H1 (cell line): ENCODE results near the gene MYO5B. TPM values are rescaled to one million over a fixed set of nuclear protein-coding genes. Genes with fewer than 3 reads are reported as not detected.

Experiments used
- CTCF ChIA-PET: fragments of 300-600 bp; sonication (Branson Sonifier 250); formaldehyde crosslinking; loops from one replicate; lab custom pipeline; 2021; ENCODE audit not compliant: partially characterized antibody; lab: Charles Lee
- POLR2A ChIA-PET: fragments of 300-600 bp; sonication (Branson Sonifier 250); formaldehyde crosslinking; loops from one replicate; lab custom pipeline; 2021; ENCODE audit warnings: inconsistent platforms; ENCODE audit not compliant: partially characterized antibody; lab: Charles Lee
- DNase-seq, 2 experiments: peaks; one replicate each; pipeline versions ENCODE4 v3.0.0 to v3.0.0-alpha.2; 2010 to 2022; ENCODE audit warnings: low spot score in 2 of 2, low read depth in 1 of 2, mixed read lengths in 1 of 2
- FAIRE-seq: peaks from 2 replicates; lab custom pipeline; 2011; peaks lifted over from hg19 to GRCh38; lab: Jason Lieb, UNC
- H2AFZ ChIP-seq: 2 replicates; pipeline ENCODE4 v1.8.1; 2012; ENCODE audit warnings: low read length, inconsistent platforms
- H2AK5ac ChIP-seq: 2 replicates; pipeline ENCODE4 v1.6.1; 2013; ENCODE audit warnings: low read depth, low read length
- H2BK120ac ChIP-seq: replicated peaks from 2 replicates; pipeline ENCODE3; 2013; ENCODE audit warnings: low read depth, low read length, inconsistent platforms
- H2BK12ac ChIP-seq: 2 replicates; pipeline ENCODE4 v1.6.1; 2013; ENCODE audit warnings: low read depth, low read length
- H2BK15ac ChIP-seq: 2 replicates; pipeline ENCODE4 v1.6.1; 2013; ENCODE audit warnings: low read length
- H2BK20ac ChIP-seq: 2 replicates; pipeline ENCODE4 v1.6.1; 2013; ENCODE audit warnings: low read length
- H2BK5ac ChIP-seq: 2 replicates; pipeline ENCODE4 v1.6.1; 2013; ENCODE audit warnings: low read depth, low read length
- H3K14ac ChIP-seq: 2 replicates; pipeline ENCODE4 v1.6.1; 2013; ENCODE audit warnings: inconsistent platforms; ENCODE audit not compliant: insufficient read length
- H3K18ac ChIP-seq: 2 replicates; pipeline ENCODE4 v1.6.1; 2013; ENCODE audit warnings: low read length; ENCODE audit errors: extremely low read depth
- H3K23ac ChIP-seq: 2 replicates; pipeline ENCODE4 v1.6.1; 2013; ENCODE audit warnings: inconsistent platforms; ENCODE audit not compliant: insufficient read length
- H3K23me2 ChIP-seq: 2 replicates; pipeline ENCODE4 v1.6.1; 2013; ENCODE audit warnings: low read depth, low read length
- H3K27ac ChIP-seq: 2 replicates; pipeline ENCODE4 v1.6.1; 2011; ENCODE audit warnings: low read depth, low read length, inconsistent platforms
- H3K27me3 ChIP-seq, 4 experiments: replicated peaks in 1 of 4; 1 replicate in 1 of 4; 2 replicates in 3 of 4; pipeline versions ENCODE4 v1.6.1 to v1.8.1; 2011 to 2013; ENCODE audit warnings: low read length in 3 of 4, mild to moderate bottlenecking in 3 of 4, inconsistent platforms in 2 of 4, mixed read lengths in 2 of 4, moderate library complexity in 1 of 4; ENCODE audit not compliant: control insufficient read depth in 3 of 4, insufficient read depth in 3 of 4; ENCODE audit errors: extremely low read depth in 1 of 4
- H3K36me3 ChIP-seq, 4 experiments: 2 replicates each; pipeline versions ENCODE4 v1.6.1 to v1.8.1; 2011 to 2013; ENCODE audit warnings: mild to moderate bottlenecking in 4 of 4, low read length in 3 of 4, moderate library complexity in 2 of 4, control low read depth in 1 of 4, inconsistent platforms in 1 of 4; ENCODE audit not compliant: insufficient read depth in 4 of 4, control insufficient read depth in 2 of 4
- H3K4ac ChIP-seq: replicated peaks from 2 replicates; pipeline ENCODE3; 2013; ENCODE audit warnings: low read length, low read depth, mixed read lengths, inconsistent platforms; ENCODE audit not compliant: insufficient read length
- H3K4me1 ChIP-seq, 4 experiments: replicated peaks in 1 of 4; 1 replicate in 1 of 4; 2 replicates in 3 of 4; pipeline versions ENCODE4 v1.6.1 to v1.8.1; 2011 to 2013; ENCODE audit warnings: low read length in 3 of 4, inconsistent platforms in 2 of 4, mixed read lengths in 1 of 4; ENCODE audit not compliant: insufficient read depth in 4 of 4, control insufficient read depth in 3 of 4
- H3K4me2 ChIP-seq, 2 experiments: 2 replicates each; pipeline versions ENCODE4 v1.6.1 to v1.8.1; 2011 to 2013; ENCODE audit warnings: low read depth in 2 of 2, low read length in 2 of 2, control low read depth in 1 of 2, inconsistent platforms in 1 of 2, mild to moderate bottlenecking in 1 of 2; ENCODE audit not compliant: insufficient read depth in 1 of 2
- H3K4me3 ChIP-seq, 4 experiments: fragments of 200-600, 300-600 bp in 1 of 4; sonication (generic), shearing (Covaris generic), sonication (Bioruptor Twin) in 1 of 4; 2 replicates each; pipeline versions ENCODE4 v1.5.1 to v1.8.1; 2011 to 2016; ENCODE audit warnings: low read length in 4 of 4, low read depth in 3 of 4, control low read depth in 2 of 4, inconsistent platforms in 2 of 4, mild to moderate bottlenecking in 2 of 4, mixed read lengths in 1 of 4, moderate library complexity in 1 of 4; ENCODE audit not compliant: insufficient read depth in 2 of 4; ENCODE audit errors: extremely low read depth in 1 of 4
- H3K56ac ChIP-seq: replicated peaks from 2 replicates; pipeline ENCODE3; 2013; ENCODE audit warnings: low read depth, mild to moderate bottlenecking, mixed read lengths, low read length, inconsistent platforms; ENCODE audit not compliant: insufficient read length
- H3K79me1 ChIP-seq: 2 replicates; pipeline ENCODE4 v1.6.1; 2013; ENCODE audit warnings: low read depth, low read length, control low read depth
- H3K79me2 ChIP-seq, 2 experiments: 2 replicates each; pipeline versions ENCODE4 v1.6.1 to v1.8.1; 2012 to 2013; ENCODE audit warnings: low read length in 2 of 2, mild to moderate bottlenecking in 2 of 2, inconsistent platforms in 1 of 2; ENCODE audit not compliant: insufficient read depth in 2 of 2, control insufficient read depth in 1 of 2
- H3K9ac ChIP-seq, 4 experiments: replicated peaks in 1 of 4; 1 replicate in 1 of 4; 2 replicates in 3 of 4; pipeline versions ENCODE4 v1.6.1 to v1.8.1; 2011 to 2013; ENCODE audit warnings: low read depth in 3 of 4, low read length in 3 of 4, control low read depth in 2 of 4, mild to moderate bottlenecking in 2 of 4, moderate library complexity in 2 of 4, inconsistent platforms in 1 of 4; ENCODE audit errors: extremely low read depth in 1 of 4
- H3K9me3 ChIP-seq, 2 experiments: 2 replicates each; pipeline versions ENCODE4 v1.6.1 to v1.8.1; 2012 to 2013; ENCODE audit warnings: mild to moderate bottlenecking in 2 of 2, moderate library complexity in 2 of 2, control low read depth in 1 of 2, inconsistent platforms in 1 of 2, low read depth in 1 of 2, low read length in 1 of 2, mixed read lengths in 1 of 2; ENCODE audit not compliant: insufficient read depth in 2 of 2
- H4K20me1 ChIP-seq, 2 experiments: replicated peaks in 1 of 2; 2 replicates each; pipeline versions ENCODE3 to v1.8.1; 2011 to 2013; ENCODE audit warnings: inconsistent platforms in 2 of 2, low read length in 2 of 2, mild to moderate bottlenecking in 1 of 2; ENCODE audit not compliant: insufficient read depth in 2 of 2, control insufficient read depth in 1 of 2
- H4K5ac ChIP-seq: 2 replicates; pipeline ENCODE4 v1.6.1; 2013; ENCODE audit warnings: low read length, low read depth, mixed read lengths, inconsistent platforms; ENCODE audit not compliant: insufficient read length
- H4K8ac ChIP-seq: 2 replicates; pipeline ENCODE4 v1.8.0; 2013; ENCODE audit warnings: mild to moderate bottlenecking, moderate library complexity, low read length, inconsistent platforms; ENCODE audit not compliant: insufficient read depth; ENCODE audit errors: extremely low read depth
- H4K91ac ChIP-seq: replicated peaks from 2 replicates; pipeline ENCODE3; 2013; ENCODE audit warnings: low read length, mixed read lengths, inconsistent platforms; ENCODE audit not compliant: insufficient read length
- SP2 ChIP-seq: IDR thresholded peaks from 2 replicates; pipeline ENCODE4 v1.6.1; 2012; ENCODE audit warnings: mild to moderate bottlenecking, low read length, inconsistent platforms
- WGBS, 2 experiments: shearing (Covaris generic) in 1 of 2; methylation state at CpG; one replicate each; pipeline versions ENCODE4 v1.1.6 to v1.1.7; 2013 to 2015; ENCODE audit warnings: low lambda C conversion rate in 2 of 2, mixed read lengths in 2 of 2, inconsistent platforms in 1 of 2, low coverage in 1 of 2, missing lambda C conversion rate in 1 of 2; ENCODE audit not compliant: insufficient replicate concordance in 2 of 2, insufficient coverage in 1 of 2, insufficient read length in 1 of 2; ENCODE audit errors: extremely low coverage in 1 of 2, missing lambda C conversion rate in 1 of 2; 5-methylcytosine and 5-hydroxymethylcytosine counted together
- polyA plus RNA-seq, 7 experiments: library from polyadenylated mRNA; depleted of rRNA in 3 of 7; stranded (reverse) in 5 of 7; unstranded in 2 of 7; fragments of >200 nt in 5 of 7; fragments of 200-250 nt in 2 of 7; gene quantifications; 1 replicate in 5 of 7; 2 replicates in 1 of 7; 4 replicates in 1 of 7; pipeline versions ENCODE4 v1.2.1 to v1.2.3, GENCODE V29; 2011 to 2013; ENCODE audit warnings: missing spikeins in 2 of 7, mixed read lengths in 2 of 7
- total RNA-seq: library from RNA; stranded (reverse); fragmentation: NEBNext Ultra II Directional; extraction: Animal tissue kit (Norgen Biotek cat#: 25700); gene quantifications from 2 replicates; pipeline ENCODE4 v1.2.1, GENCODE V29; 2021

MYO5B gene
- total and polyA plus RNA-seq, 2 of the 8 experiments (the other 6 are each of a cell fraction or from before 2014, with no cell fraction given): 6.4 to 7.7 TPM

GRCh38 chr18:50189160-50189559 is 5.8 kb downstream of the MYO5B start:
- Histone ChIP-seq H2BK20ac (no peak overlapping the region), H2AFZ (no peak overlapping the region), H3K36me3 (no peaks in the 10 kb centered on the region), H3K4me3 (no peak overlapping the region), H3K27me3 (peaks cover 17 to 31% (median 26%) of the 10 kb centered on the region in 4 experiments), H3K14ac (no peak overlapping the region), H3K79me1 (no peaks in the 10 kb centered on the region), H2BK5ac (no peak overlapping the region), H3K4ac (no peak overlapping the region), H4K5ac (no peak overlapping the region), H2BK12ac (no peak overlapping the region), H3K4me2 (no peak overlapping the region), H3K18ac (no peak overlapping the region), H3K23me2 (peaks cover 9% of the 10 kb centered on the region; the same call in 1 of the 2 replicates), H3K23ac (no peak overlapping the region), H2BK15ac (no peak overlapping the region), H4K91ac (no peak overlapping the region), H3K9me3 (no peaks in the 10 kb centered on the region), H4K20me1 (peaks cover 5 to 7% of the 10 kb centered on the region in 2 experiments), H2BK120ac (no peak overlapping the region), H3K56ac (no peak overlapping the region), H4K8ac (no peak overlapping the region), H3K4me1 (peaks cover 0 to 11% (median 9%) of the 10 kb centered on the region in 4 experiments; a peak in 5 of 7 replicates), H2AK5ac (no peak overlapping the region), H3K27ac (no peak overlapping the region), H3K79me2 (no peaks in the 10 kb centered on the region), H3K9ac (no peak overlapping the region)
- POLR2A ChIA-PET: no interaction called here
- CTCF ChIA-PET: interaction anchor here (0.8 to 3.1 kb wide), 4 partner anchors 9 to 177 kb away, joined by 3 to 10 read pairs (median 3); no protein-coding TSS in a partner anchor
- no peak for TF ChIP-seq SP2
- DNase-seq (no peak), FAIRE-seq (no peak)
- 91% methylated on average over 1 of the region's 1 CpG; no CpG with 5 or more reads in 1 of the 2 experiments for WGBS, 2 experiments
